GM12878 (cell line): Measurements from ENCODE around the gene TRIM47. TPM values are rescaled to one million over a fixed set of nuclear protein-coding genes. Genes with fewer than 3 reads are reported as not detected.
A peak's percentile ranks its signal among the peaks of the same experiment; 100 is the strongest.

Experiments used
- ATAC-seq: fragments of 200-7000 bp; cut with Tn5 transposase; 3 replicates; pipeline ENCODE4 v1.9.1; 2020; ENCODE audit warnings: mild to moderate bottlenecking, moderate library complexity
- BruUV-seq: library from RNA; stranded (reverse); fragments of 400-500 nt; replicated peaks from 2 replicates; lab custom pipeline; 2021; lab: Mats Ljungman, UMichigan
- CTCF ChIA-PET: fragments of 300-600 bp; sonication (Branson Sonifier 250); formaldehyde crosslinking; extraction: SDS; loops from one replicate; lab custom pipeline; 2021; ENCODE audit warnings: inconsistent platforms; lab: Yijun Ruan, JAX
- POLR2A ChIA-PET: fragments of 350-600 bp; formaldehyde crosslinking; extraction: SDS; loops from one replicate; lab custom pipeline; 2021; ENCODE audit warnings: inconsistent platforms; lab: Charles Lee
- RAD21 ChIA-PET: fragments of 300-600 bp; sonication (Branson Sonifier 250); formaldehyde crosslinking; loops from one replicate; lab custom pipeline; 2023; ENCODE audit warnings: antibody characterized with exemption; ENCODE audit not compliant: unreplicated experiment; lab: Charles Lee
- SMC1A ChIA-PET: fragments of 300-600 bp; sonication (Branson Sonifier 250); formaldehyde crosslinking; loops from one replicate; lab custom pipeline; 2023; ENCODE audit not compliant: unreplicated experiment, uncharacterized antibody; lab: Charles Lee
- DNase-seq: peaks from one replicate; pipeline ENCODE4 v3.0.0-alpha.2; 2011; ENCODE audit warnings: low read depth, low spot score
- FAIRE-seq: peaks from 3 replicates; lab custom pipeline; 2011; peaks lifted over from hg19 to GRCh38; lab: Jason Lieb, UNC
- H2AFZ ChIP-seq: 2 replicates; pipeline ENCODE4 v1.6.0; 2011; ENCODE audit warnings: low read depth, low read length, control low read depth; ENCODE audit not compliant: control insufficient read depth
- H3K27ac ChIP-seq: 2 replicates; pipeline ENCODE4 v1.5.1; 2011; ENCODE audit warnings: control low read depth; ENCODE audit not compliant: control insufficient read depth, insufficient read depth
- H3K27me3 ChIP-seq, 2 experiments: replicated peaks in 1 of 2; 2 replicates each; pipeline versions ENCODE4 v1.6.0 to v1.6.1; 2011; ENCODE audit warnings: low read length in 1 of 2; ENCODE audit not compliant: control insufficient read depth in 2 of 2, insufficient read depth in 2 of 2
- H3K36me3 ChIP-seq, 2 experiments: 2 replicates each; pipeline ENCODE4 v1.5.1; 2011; ENCODE audit warnings: low read length in 1 of 2; ENCODE audit not compliant: control insufficient read depth in 2 of 2, insufficient read depth in 2 of 2
- H3K4me1 ChIP-seq: 2 replicates; pipeline ENCODE4 v1.6.1; 2011; ENCODE audit warnings: mild to moderate bottlenecking, low read length, moderate library complexity, mixed read lengths; ENCODE audit not compliant: control insufficient read depth, insufficient read depth
- H3K4me2 ChIP-seq: 2 replicates; pipeline ENCODE4 v1.6.0; 2011; ENCODE audit warnings: control low read depth; ENCODE audit not compliant: control insufficient read depth, insufficient read depth
- H3K4me3 ChIP-seq: fragments of 200-600 bp; sonication (generic); 2 replicates; pipeline ENCODE4 v1.5.1; 2016
- H3K79me2 ChIP-seq: 2 replicates; pipeline ENCODE4 v1.6.0; 2011; ENCODE audit warnings: low read length; ENCODE audit not compliant: control insufficient read depth, insufficient read depth
- H3K9ac ChIP-seq: 2 replicates; pipeline ENCODE4 v1.8.0; 2011; ENCODE audit warnings: low read length, control low read depth, mixed read lengths; ENCODE audit not compliant: control insufficient read depth, insufficient read depth
- H3K9me3 ChIP-seq: replicated peaks from 3 replicates; pipeline ENCODE4 v1.5.1; 2011; ENCODE audit warnings: mild to moderate bottlenecking, low read length; ENCODE audit not compliant: control insufficient read depth, insufficient read depth
- H4K20me1 ChIP-seq: 2 replicates; pipeline ENCODE4 v1.6.0; 2011; ENCODE audit not compliant: control insufficient read depth, insufficient read depth
- BMI1 ChIP-seq: fragments of 450-650 bp; IDR thresholded peaks from 2 replicates; pipeline ENCODE4 v1.6.1; 2016; ENCODE audit warnings: mild to moderate bottlenecking, moderate library complexity, borderline replicate concordance
- GABPA ChIP-seq: IDR thresholded peaks from 2 replicates; pipeline ENCODE4 v1.6.1; 2014; ENCODE audit warnings: antibody characterized with exemption, low read depth, mild to moderate bottlenecking, inconsistent platforms
- IRF4 ChIP-seq: IDR thresholded peaks from 2 replicates; pipeline ENCODE4 v1.6.1; 2011; ENCODE audit warnings: low read depth, low read length
- POU2F2 ChIP-seq: IDR thresholded peaks from 3 replicates; pipeline ENCODE4 v1.6.1; 2011; ENCODE audit warnings: low read depth, mild to moderate bottlenecking, low read length, borderline replicate concordance
- RCOR1 ChIP-seq: conservative IDR thresholded peaks from 2 replicates; pipeline ENCODE4 v1.6.1; 2012; ENCODE audit warnings: low read depth, low read length, improper control_type of control experiment
- YBX1 ChIP-seq: fragments of 450-650 bp; IDR thresholded peaks from 2 replicates; pipeline ENCODE4 v1.6.1; 2016; ENCODE audit warnings: antibody characterized with exemption
- ZNF24 ChIP-seq: fragments of 450-650 bp; IDR thresholded peaks from 2 replicates; pipeline ENCODE4 v1.6.1; 2017; ENCODE audit warnings: antibody characterized with exemption, mild to moderate bottlenecking
- WGBS: methylation state at CpG from one replicate; pipeline ENCODE4 v1.1.6; 2016; ENCODE audit warnings: low lambda C conversion rate; ENCODE audit not compliant: insufficient replicate concordance, insufficient coverage; ENCODE audit errors: missing lambda C conversion rate; 5-methylcytosine and 5-hydroxymethylcytosine counted together
- in situ Hi-C: fragments of 300-500 bp; cut with MboI; formaldehyde crosslinking; loops from 9 replicates; pipeline ENCODE4 v1.14.3; 2018; ENCODE audit warnings: mixed read lengths
- intact Hi-C: fragments of 100-400 bp; cut with micrococcal nuclease; formaldehyde crosslinking; loops from one replicate; pipeline ENCODE4 v1.14.2; 2022; ENCODE audit not compliant: unreplicated experiment
- polyA plus RNA-seq, 11 experiments: library from polyadenylated mRNA; depleted of rRNA in 4 of 11; unstranded in 6 of 11; stranded (reverse) in 5 of 11; fragments of >200 nt; fragmentation: Nextera tagmentation in 4 of 11; fragmentation: Illumina TruSeq in 1 of 11; extraction: Ambion mirVana in 4 of 11; extraction: Trizol in 1 of 11; gene quantifications; 1 replicate in 1 of 11; 2 replicates in 10 of 11; pipeline versions ENCODE4 v1.2.1 to v1.2.3, GENCODE V29; 2011 to 2016; ENCODE audit warnings: inconsistent platforms in 2 of 11, missing spikeins in 2 of 11, low read depth in 1 of 11
- total RNA-seq, 4 experiments: library from RNA; depleted of rRNA in 3 of 4; stranded (reverse); fragments of >200 nt in 3 of 4; fragmentation: Illumina TruSeq in 1 of 4; extraction: Trizol in 1 of 4; gene quantifications; 2 replicates each; pipeline versions ENCODE4 v1.2.1 to v1.2.3, GENCODE V29; 2013 to 2021
- TF ChIP-seq, protein P1 (sequence below): IDR thresholded peaks from 2 replicates; pipeline ENCODE4 v1.6.1; 2012; ENCODE audit warnings: low read depth, low read length, improper control_type of control experiment
- TF ChIP-seq, protein P2 (sequence below): fragments of 450-650 bp; IDR thresholded peaks from 2 replicates; pipeline ENCODE4 v1.6.1; 2017; ENCODE audit warnings: borderline replicate concordance
- TF ChIP-seq, protein P3 (sequence below): fragments of 450-650 bp; formaldehyde crosslinking; IDR thresholded peaks from 2 replicates; pipeline ENCODE4 v1.4.0; 2020; ENCODE audit warnings: mild to moderate bottlenecking, moderate library complexity
- TF ChIP-seq, protein P4 (sequence below): fragments of 150-350 bp; IDR thresholded peaks from 2 replicates; pipeline ENCODE4 v1.6.1; 2016; ENCODE audit warnings: low read depth, low read length

Gene TRIM47
- total and polyA plus RNA-seq, 10 of the 15 experiments (the other 5 are each of a cell fraction or from before 2014, with no cell fraction given), result 0.35 to 9.7 (median 5.3) TPM

DNA sequence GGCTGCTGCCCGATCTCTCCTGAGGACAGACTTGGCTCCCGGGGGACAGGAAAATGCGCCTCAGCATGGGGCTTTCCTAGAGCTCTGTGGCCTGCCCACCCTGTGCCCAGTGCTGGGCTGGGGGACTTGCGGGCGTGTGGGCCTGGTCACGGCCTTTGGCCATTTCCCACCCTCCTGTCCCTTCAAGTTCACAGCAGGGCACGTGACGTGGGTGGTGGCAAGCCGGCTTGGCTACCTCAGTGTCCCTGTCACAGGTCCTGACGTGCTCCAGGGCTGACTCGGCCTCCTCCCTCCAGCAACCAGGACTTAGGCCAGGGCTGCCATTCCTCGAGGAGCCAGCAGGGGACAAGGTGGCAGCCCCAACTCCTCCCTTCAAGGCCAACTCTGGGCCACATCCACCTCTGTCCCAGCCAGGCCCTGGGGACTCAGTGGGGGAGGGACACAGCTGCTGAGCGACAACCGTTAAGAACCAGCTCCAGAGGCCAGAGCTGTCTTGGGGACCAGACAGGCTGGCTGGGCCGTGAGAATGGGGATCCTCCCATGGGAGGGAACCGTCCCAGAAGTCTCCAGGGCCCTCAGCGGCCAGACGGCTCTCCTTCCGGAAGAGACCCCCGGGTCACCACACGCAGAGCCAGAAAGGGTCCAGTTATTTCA, 33.2 kb downstream of the TRIM47 start:
- in situ Hi-C loops, result no loop called here
- TF ChIP-seq YBX1 (no peak), GABPA (no peak), IRF4 (no peak), POU2F2 (no peak), RCOR1 (0 out of 2 replicates have a peak, but pooled peaks have one; percentile 78), ZNF24 (no peak), BMI1 (no peak)
- TF ChIP-seq, protein P1, sequence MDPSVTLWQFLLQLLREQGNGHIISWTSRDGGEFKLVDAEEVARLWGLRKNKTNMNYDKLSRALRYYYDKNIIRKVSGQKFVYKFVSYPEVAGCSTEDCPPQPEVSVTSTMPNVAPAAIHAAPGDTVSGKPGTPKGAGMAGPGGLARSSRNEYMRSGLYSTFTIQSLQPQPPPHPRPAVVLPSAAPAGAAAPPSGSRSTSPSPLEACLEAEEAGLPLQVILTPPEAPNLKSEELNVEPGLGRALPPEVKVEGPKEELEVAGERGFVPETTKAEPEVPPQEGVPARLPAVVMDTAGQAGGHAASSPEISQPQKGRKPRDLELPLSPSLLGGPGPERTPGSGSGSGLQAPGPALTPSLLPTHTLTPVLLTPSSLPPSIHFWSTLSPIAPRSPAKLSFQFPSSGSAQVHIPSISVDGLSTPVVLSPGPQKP, result no peak
- TF ChIP-seq, protein P2, sequence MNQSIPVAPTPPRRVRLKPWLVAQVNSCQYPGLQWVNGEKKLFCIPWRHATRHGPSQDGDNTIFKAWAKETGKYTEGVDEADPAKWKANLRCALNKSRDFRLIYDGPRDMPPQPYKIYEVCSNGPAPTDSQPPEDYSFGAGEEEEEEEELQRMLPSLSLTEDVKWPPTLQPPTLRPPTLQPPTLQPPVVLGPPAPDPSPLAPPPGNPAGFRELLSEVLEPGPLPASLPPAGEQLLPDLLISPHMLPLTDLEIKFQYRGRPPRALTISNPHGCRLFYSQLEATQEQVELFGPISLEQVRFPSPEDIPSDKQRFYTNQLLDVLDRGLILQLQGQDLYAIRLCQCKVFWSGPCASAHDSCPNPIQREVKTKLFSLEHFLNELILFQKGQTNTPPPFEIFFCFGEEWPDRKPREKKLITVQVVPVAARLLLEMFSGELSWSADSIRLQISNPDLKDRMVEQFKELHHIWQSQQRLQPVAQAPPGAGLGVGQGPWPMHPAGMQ, result no peak
- TF ChIP-seq, protein P3, sequence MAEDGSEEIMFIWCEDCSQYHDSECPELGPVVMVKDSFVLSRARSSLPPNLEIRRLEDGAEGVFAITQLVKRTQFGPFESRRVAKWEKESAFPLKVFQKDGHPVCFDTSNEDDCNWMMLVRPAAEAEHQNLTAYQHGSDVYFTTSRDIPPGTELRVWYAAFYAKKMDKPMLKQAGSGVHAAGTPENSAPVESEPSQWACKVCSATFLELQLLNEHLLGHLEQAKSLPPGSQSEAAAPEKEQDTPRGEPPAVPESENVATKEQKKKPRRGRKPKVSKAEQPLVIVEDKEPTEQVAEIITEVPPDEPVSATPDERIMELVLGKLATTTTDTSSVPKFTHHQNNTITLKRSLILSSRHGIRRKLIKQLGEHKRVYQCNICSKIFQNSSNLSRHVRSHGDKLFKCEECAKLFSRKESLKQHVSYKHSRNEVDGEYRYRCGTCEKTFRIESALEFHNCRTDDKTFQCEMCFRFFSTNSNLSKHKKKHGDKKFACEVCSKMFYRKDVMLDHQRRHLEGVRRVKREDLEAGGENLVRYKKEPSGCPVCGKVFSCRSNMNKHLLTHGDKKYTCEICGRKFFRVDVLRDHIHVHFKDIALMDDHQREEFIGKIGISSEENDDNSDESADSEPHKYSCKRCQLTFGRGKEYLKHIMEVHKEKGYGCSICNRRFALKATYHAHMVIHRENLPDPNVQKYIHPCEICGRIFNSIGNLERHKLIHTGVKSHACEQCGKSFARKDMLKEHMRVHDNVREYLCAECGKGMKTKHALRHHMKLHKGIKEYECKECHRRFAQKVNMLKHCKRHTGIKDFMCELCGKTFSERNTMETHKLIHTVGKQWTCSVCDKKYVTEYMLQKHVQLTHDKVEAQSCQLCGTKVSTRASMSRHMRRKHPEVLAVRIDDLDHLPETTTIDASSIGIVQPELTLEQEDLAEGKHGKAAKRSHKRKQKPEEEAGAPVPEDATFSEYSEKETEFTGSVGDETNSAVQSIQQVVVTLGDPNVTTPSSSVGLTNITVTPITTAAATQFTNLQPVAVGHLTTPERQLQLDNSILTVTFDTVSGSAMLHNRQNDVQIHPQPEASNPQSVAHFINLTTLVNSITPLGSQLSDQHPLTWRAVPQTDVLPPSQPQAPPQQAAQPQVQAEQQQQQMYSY, result no peak
- TF ChIP-seq, protein P4, sequence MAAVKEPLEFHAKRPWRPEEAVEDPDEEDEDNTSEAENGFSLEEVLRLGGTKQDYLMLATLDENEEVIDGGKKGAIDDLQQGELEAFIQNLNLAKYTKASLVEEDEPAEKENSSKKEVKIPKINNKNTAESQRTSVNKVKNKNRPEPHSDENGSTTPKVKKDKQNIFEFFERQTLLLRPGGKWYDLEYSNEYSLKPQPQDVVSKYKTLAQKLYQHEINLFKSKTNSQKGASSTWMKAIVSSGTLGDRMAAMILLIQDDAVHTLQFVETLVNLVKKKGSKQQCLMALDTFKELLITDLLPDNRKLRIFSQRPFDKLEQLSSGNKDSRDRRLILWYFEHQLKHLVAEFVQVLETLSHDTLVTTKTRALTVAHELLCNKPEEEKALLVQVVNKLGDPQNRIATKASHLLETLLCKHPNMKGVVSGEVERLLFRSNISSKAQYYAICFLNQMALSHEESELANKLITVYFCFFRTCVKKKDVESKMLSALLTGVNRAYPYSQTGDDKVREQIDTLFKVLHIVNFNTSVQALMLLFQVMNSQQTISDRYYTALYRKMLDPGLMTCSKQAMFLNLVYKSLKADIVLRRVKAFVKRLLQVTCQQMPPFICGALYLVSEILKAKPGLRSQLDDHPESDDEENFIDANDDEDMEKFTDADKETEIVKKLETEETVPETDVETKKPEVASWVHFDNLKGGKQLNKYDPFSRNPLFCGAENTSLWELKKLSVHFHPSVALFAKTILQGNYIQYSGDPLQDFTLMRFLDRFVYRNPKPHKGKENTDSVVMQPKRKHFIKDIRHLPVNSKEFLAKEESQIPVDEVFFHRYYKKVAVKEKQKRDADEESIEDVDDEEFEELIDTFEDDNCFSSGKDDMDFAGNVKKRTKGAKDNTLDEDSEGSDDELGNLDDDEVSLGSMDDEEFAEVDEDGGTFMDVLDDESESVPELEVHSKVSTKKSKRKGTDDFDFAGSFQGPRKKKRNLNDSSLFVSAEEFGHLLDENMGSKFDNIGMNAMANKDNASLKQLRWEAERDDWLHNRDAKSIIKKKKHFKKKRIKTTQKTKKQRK, result no peak

More for the DNA sequence above, 33.2 kb downstream of the TRIM47 start:
- RAD21 ChIA-PET, result interaction anchor here (1.1 to 3.6 kb wide), 13 partner anchors 10 to 92 kb away, joined by 3 to 21 read pairs (median 6); partner anchors contain the start of genes GALK1, TRIM47, TRIM65 and UNK
- 2% methylated on average over 21 of the region's 21 CpGs for WGBS
- FAIRE-seq (peak; percentile 95), ATAC-seq (peak; percentile 89), DNase-seq (peak; percentile 81)
- POLR2A ChIA-PET, result interaction anchor here (0.5 to 4.5 kb wide), 24 partner anchors 9 to 510 kb away, joined by 3 to 42 read pairs (median 4); partner anchors contain the start of genes GALK1, RECQL5, TRIM65 and UNK
- CTCF ChIA-PET, result interaction anchor here (0.6 to 8.7 kb wide), 16 partner anchors 8 to 92 kb away, joined by 3 to 117 read pairs (median 5); partner anchors contain the start of genes GALK1, TRIM47, TRIM65 and WBP2
- peaks cover 18% of the 10 kb centered on the region for H3K79me2 ChIP-seq
- peak overlapping the region; percentile 66 for H2AFZ ChIP-seq
- SMC1A ChIA-PET, result interaction anchor here (0.7 to 3.2 kb wide), 10 partner anchors 9 to 83 kb away, joined by 3 to 18 read pairs (median 5); partner anchors contain the start of genes TRIM65, UNK and WBP2
- H3K9ac ChIP-seq, result peak overlapping the region; percentile 98; the same call in 1 of the 2 replicates
- H3K4me3 ChIP-seq, result peak overlapping the region; percentile 77; the same call in 1 of the 2 replicates
- H3K4me1 ChIP-seq, result peaks cover 14% of the 10 kb centered on the region
- no peaks in the 10 kb centered on the region for H3K9me3 ChIP-seq
- H3K4me2 ChIP-seq, result peak overlapping the region; percentile 93
- no peaks in the 10 kb centered on the region for H3K27me3 ChIP-seq
- BruUV-seq, result no TSS peak
- H4K20me1 ChIP-seq, result no peaks in the 10 kb centered on the region
- peak overlapping the region; percentile 93 for H3K27ac ChIP-seq
- intact Hi-C loops, result no loop called here
- H3K36me3 ChIP-seq, result peaks cover 0 to 7% of the 10 kb centered on the region in 2 experiments; a peak in 3 of 4 replicates
